ENCODE measurements around the gene NBEA. TPM values are rescaled to one million over a fixed set of nuclear protein-coding genes. Genes with fewer than 3 reads are reported as not detected.
A peak's percentile ranks its signal among the peaks of the same experiment; 100 is the strongest.

NBEA gene
- total and polyA plus RNA-seq, 5 experiments from 2014 or later, result 1.1 to 8.0 (median 1.7) TPM

GRCh38 chr13:35411059-35411744 is 469.1 kb downstream of the NBEA start:
- ATAC-seq, result no peak
- H3K4me1 Mint-ChIP-seq, result no peaks in the 10 kb centered on the region
- no peak overlapping the region for H3K27ac Mint-ChIP-seq
- peaks cover 0 to 17% (median 12%) of the 10 kb centered on the region in 9 donors for H3K9me3 Mint-ChIP-seq
- no peak for DNase-seq
- POLR2A ChIA-PET, result no interaction called here
- H3K27me3 Mint-ChIP-seq, result no peaks in the 10 kb centered on the region
- no peak overlapping the region for H3K4me3 Mint-ChIP-seq
- H3K36me3 Mint-ChIP-seq, result peaks cover 0 to 17% (median 7%) of the 10 kb centered on the region in 3 donors

DNA sequence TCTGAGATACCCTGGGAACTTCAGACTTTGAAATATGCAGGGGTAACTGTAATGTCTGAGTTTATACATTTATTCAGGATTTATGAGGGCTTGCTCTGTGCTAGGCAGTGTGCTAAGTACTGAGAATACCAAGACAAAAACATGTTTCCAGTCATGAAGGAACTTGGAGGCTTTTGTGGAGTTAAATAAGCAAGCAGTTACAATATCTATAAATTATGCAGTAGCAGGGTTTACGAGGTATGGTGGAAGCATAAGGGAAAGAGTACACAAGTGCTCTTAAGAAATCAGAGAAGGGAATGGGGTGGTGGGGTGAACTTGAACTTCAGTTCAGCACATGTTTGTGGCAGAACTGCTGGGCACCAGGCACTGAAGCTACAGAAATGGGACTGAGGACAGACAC is 506.4 kb downstream of the NBEA start:
- peaks cover 0 to 2% (median 0%) of the 10 kb centered on the region in 9 donors for H3K9me3 Mint-ChIP-seq

GRCh38 chr13:35449821-35450220 is 507.8 kb downstream of the NBEA start:
- DNase-seq (no peak), ATAC-seq (no peak)
- Mint-ChIP-seq H3K4me3 (no peak overlapping the region), H3K4me1 (peaks cover 0 to 2% (median 0%) of the 10 kb centered on the region in 4 donors), H3K36me3 (peaks cover 15 to 21% (median 15%) of the 10 kb centered on the region in 3 donors), H3K27me3 (no peaks in the 10 kb centered on the region), H3K27ac (no peak overlapping the region), H3K9me3 (peaks cover 0 to 2% (median 0%) of the 10 kb centered on the region in 9 donors)
- POLR2A ChIA-PET, result no interaction called here

More for the DNA sequence above, 506.4 kb downstream of the NBEA start:
- Mint-ChIP-seq H3K4me3 (no peak overlapping the region), H3K4me1 (peaks cover 0 to 2% (median 0%) of the 10 kb centered on the region in 4 donors), H3K27me3 (no peaks in the 10 kb centered on the region), H3K36me3 (peaks cover 9 to 17% (median 14%) of the 10 kb centered on the region in 3 donors), H3K27ac (no peak overlapping the region)
- ATAC-seq (no peak), DNase-seq (no peak)
- POLR2A ChIA-PET, result no interaction called here

- ATAC-seq, result no peak
- H3K4me1 Mint-ChIP-seq, result no peaks in the 10 kb centered on the region
- peaks cover 0 to 2% (median 0%) of the 10 kb centered on the region in 5 donors for H3K27me3 Mint-ChIP-seq
- H3K4me3 Mint-ChIP-seq, result no peak overlapping the region
- peaks cover 22 to 40% (median 27%) of the 10 kb centered on the region in 3 donors for H3K36me3 Mint-ChIP-seq
- H3K27ac Mint-ChIP-seq, result no peak overlapping the region
- DNase-seq, result no peak
- peaks cover 0 to 3% (median 0%) of the 10 kb centered on the region in 9 donors for H3K9me3 Mint-ChIP-seq
- POLR2A ChIA-PET, result no interaction called here
Measured at GRCh38 chr13:35455022-35455421, 513.0 kb downstream of the NBEA start.

GRCh38 chr13:35457258-35457657 is 515.2 kb downstream of the NBEA start:
- Mint-ChIP-seq H3K4me1 (no peaks in the 10 kb centered on the region), H3K27ac (no peak overlapping the region), H3K9me3 (peaks cover 0 to 5% (median 0%) of the 10 kb centered on the region in 9 donors), H3K4me3 (no peak overlapping the region), H3K36me3 (peaks cover 26 to 43% (median 28%) of the 10 kb centered on the region in 3 donors), H3K27me3 (peaks cover 0 to 8% (median 3%) of the 10 kb centered on the region in 5 donors)
- no peak for DNase-seq
- POLR2A ChIA-PET, result no interaction called here
- ATAC-seq, result no peak

DNA sequence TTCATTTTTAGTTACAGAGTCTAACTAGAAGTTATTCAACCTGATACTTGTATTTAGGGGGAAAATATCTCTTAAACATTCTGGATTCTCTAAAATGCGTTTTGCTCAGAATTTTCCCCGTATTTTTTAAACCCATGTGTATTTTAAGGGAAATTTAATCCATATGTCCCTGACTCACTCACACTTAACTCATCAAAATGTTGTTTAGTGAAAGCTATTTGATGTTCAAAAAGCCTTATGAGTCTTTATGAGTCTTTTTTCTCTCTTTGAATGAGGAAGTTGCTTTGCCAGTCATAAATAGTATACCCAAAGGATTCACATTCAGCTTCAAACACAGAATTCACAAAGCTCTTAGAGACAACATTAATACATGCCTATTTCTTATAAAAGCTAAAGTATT is 518.0 kb downstream of the NBEA start:
- no peak for DNase-seq
- H3K27ac Mint-ChIP-seq, result no peak overlapping the region

GRCh38 chr13:35465371-35465770 is 523.3 kb downstream of the NBEA start:
- POLR2A ChIA-PET, result no interaction called here

More for the DNA sequence above, 518.0 kb downstream of the NBEA start:
- Mint-ChIP-seq H3K4me3 (no peak overlapping the region), H3K36me3 (peaks cover 24 to 40% (median 24%) of the 10 kb centered on the region in 3 donors), H3K27me3 (peaks cover 7 to 33% (median 15%) of the 10 kb centered on the region in 5 donors), H3K9me3 (peaks cover 0 to 7% (median 0%) of the 10 kb centered on the region in 9 donors), H3K4me1 (no peaks in the 10 kb centered on the region)
- POLR2A ChIA-PET, result no interaction called here
- ATAC-seq, result no peak

GRCh38 chr13:35468195-35468594 is 526.1 kb downstream of the NBEA start:
- peaks cover 0 to 46% (median 24%) of the 10 kb centered on the region in 9 donors for H3K9me3 Mint-ChIP-seq
- POLR2A ChIA-PET, result no interaction called here
- no peak overlapping the region for H3K4me3 Mint-ChIP-seq
- H3K36me3 Mint-ChIP-seq, result peaks cover 13 to 21% (median 19%) of the 10 kb centered on the region in 3 donors
- ATAC-seq (no peak), DNase-seq (no peak)
- H3K27ac Mint-ChIP-seq, result no peak overlapping the region
- H3K27me3 Mint-ChIP-seq, result peaks cover 33 to 58% (median 51%) of the 10 kb centered on the region in 5 donors
- peaks cover 0 to 20% (median 9%) of the 10 kb centered on the region in 4 donors for H3K4me1 Mint-ChIP-seq

More at GRCh38 chr13:35465371-35465770, 523.3 kb downstream of the NBEA start:
- ATAC-seq, result no peak
- Mint-ChIP-seq H3K9me3 (peaks cover 0 to 26% (median 17%) of the 10 kb centered on the region in 9 donors), H3K36me3 (peaks cover 21 to 30% (median 29%) of the 10 kb centered on the region in 3 donors), H3K27ac (no peak overlapping the region), H3K4me3 (no peak overlapping the region), H3K27me3 (peaks cover 24 to 54% (median 35%) of the 10 kb centered on the region in 5 donors), H3K4me1 (peaks cover 0 to 7% (median 3%) of the 10 kb centered on the region in 4 donors)
- no peak for DNase-seq

GRCh38 chr13:35469806-35470525 is 527.9 kb downstream of the NBEA start:
- DNase-seq (no peak), ATAC-seq (no peak)
- Mint-ChIP-seq H3K9me3 (peaks cover 0 to 54% (median 25%) of the 10 kb centered on the region in 9 donors), H3K27ac (no peak overlapping the region), H3K27me3 (peaks cover 29 to 62% (median 47%) of the 10 kb centered on the region in 5 donors), H3K36me3 (peaks cover 15 to 33% (median 16%) of the 10 kb centered on the region in 3 donors), H3K4me3 (peak overlapping the region in 3 of 10 donors; percentile 36 to 65 (median 40)), H3K4me1 (peaks cover 0 to 25% (median 16%) of the 10 kb centered on the region in 4 donors)
- POLR2A ChIA-PET, result no interaction called here

DNA sequence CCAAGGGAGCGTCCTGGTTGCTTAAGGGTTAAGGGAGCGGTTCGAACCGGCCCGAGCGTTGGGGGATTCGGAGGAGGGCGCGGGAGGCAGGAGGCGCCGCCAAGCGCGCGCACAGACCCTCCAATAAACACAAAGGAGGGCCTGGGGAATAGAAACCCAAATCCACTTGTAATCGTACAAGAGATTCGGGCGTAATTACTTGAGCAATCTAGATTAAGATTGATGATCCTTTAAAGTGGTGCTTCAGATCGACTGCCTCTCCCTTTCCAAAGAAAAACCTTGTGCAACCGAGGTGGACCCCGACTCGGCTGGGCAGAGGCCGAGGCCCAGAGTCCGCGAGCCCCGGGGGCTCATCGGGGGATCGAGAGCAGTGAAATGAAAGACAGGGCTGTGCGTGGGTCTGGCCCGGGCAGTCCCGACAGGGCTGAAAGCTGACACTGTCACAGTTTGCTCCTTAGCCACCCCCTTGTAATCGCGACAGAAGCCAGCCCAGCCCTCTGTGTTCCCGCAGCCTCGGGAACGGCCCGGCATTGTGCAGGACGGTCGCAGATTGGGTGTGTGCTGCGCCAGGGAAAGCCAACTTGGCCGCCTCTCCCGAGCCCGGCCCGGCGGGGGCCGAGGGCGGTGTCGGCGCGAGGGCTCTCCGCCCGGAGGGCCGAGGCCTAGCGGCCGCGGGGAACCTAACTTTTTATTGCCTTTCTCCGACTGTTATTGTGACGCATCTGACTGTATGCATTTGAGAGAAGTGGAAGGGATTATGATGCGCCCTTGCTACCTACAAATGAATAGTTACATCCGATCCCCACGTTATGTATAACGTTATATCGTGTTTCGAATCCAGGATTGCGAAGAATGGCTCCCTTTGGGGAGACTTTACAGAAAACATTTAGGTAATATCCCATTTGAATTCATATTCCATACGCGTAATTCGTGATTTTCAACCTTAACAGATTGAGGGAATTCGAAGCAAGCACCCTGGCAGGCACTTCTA is 528.9 kb downstream of the NBEA start:
- DNase-seq (no peak), ATAC-seq (no peak)
- Mint-ChIP-seq H3K27ac (peak overlapping the region in 1 of 10 donors; percentile 24), H3K4me1 (peaks cover 6 to 35% (median 26%) of the 10 kb centered on the region in 4 donors), H3K36me3 (peaks cover 16 to 40% (median 23%) of the 10 kb centered on the region in 3 donors), H3K9me3 (peaks cover 0 to 55% (median 25%) of the 10 kb centered on the region in 9 donors), H3K4me3 (peak overlapping the region in 6 of 10 donors; percentile 2 to 65 (median 43)), H3K27me3 (peaks cover 39 to 68% (median 57%) of the 10 kb centered on the region in 5 donors)
- POLR2A ChIA-PET, result no interaction called here

DNA sequence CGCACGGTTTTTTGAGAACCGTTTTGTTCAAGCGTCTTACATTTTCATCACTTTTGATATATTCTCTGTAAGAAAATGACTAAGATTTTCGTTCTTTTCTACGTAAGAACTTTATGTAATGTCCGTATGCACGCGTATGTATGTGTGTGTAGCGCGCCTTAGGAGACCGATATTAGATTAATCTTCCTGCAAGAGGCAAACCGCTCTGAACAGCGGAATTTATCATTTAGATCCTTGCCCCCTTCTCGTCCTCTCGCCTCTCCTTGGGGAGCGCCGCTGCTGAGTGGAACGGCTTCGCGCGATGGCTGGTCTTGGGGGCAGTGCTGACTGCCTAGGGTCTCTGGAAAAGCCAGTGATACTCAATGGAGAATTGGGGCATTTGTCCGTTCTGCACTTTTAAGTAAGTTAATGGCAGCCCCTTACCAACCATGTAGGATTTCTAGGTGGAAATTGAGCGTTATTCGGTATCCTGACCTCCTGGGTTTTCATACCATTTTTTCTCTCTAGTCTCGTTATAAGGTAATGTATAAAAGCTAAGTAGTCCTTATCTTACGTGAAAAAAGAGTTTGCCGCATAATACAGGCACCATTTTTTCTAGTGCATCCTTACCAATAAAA is 529.7 kb downstream of the NBEA start:
- H3K9me3 Mint-ChIP-seq, result peaks cover 0 to 55% (median 25%) of the 10 kb centered on the region in 9 donors
- peaks cover 15 to 41% (median 24%) of the 10 kb centered on the region in 3 donors for H3K36me3 Mint-ChIP-seq
- DNase-seq (no peak), ATAC-seq (no peak)
- peaks cover 47 to 74% (median 65%) of the 10 kb centered on the region in 5 donors for H3K27me3 Mint-ChIP-seq
- no peak overlapping the region for H3K27ac Mint-ChIP-seq
- H3K4me3 Mint-ChIP-seq, result peak overlapping the region in 4 of 10 donors; percentile 2 to 50 (median 26)
- H3K4me1 Mint-ChIP-seq, result peaks cover 12 to 44% (median 34%) of the 10 kb centered on the region in 4 donors
- POLR2A ChIA-PET, result no interaction called here
